ENCODE measurements around the gene MAN1A2.

The MAN1A2 gene

GRCh38 chr1:117534995-117535467 is 167.8 kb downstream of the MAN1A2 start:
- Histone ChIP-seq H3K4me1 (ENCODE audit: control insufficient read depth, insufficient read depth, low read length) (peaks cover 3% of the 10 kb centered on the region), H3K4me3 (ENCODE audit: low read length in 2 of 2) (peak overlapping the region in 1 of 2 donors; percentile 47), H3K27me3 (ENCODE audit: control insufficient read depth in 1 of 2, insufficient read depth in 2 of 2, low read length in 2 of 2) (peaks cover 0 to 4% of the 10 kb centered on the region in 2 donors), H3K36me3 (ENCODE audit: control insufficient read depth in 2 of 2, insufficient read depth in 2 of 2, low read length in 2 of 2) (no peaks in the 10 kb centered on the region), H3K27ac (ENCODE audit: low read length) (no peak overlapping the region), H3K9ac (ENCODE audit: low read length in 2 of 2) (no peak overlapping the region), H3K9me3 (ENCODE audit: control insufficient read depth in 2 of 2, low read length in 2 of 2) (no peaks in the 10 kb centered on the region)

DNA sequence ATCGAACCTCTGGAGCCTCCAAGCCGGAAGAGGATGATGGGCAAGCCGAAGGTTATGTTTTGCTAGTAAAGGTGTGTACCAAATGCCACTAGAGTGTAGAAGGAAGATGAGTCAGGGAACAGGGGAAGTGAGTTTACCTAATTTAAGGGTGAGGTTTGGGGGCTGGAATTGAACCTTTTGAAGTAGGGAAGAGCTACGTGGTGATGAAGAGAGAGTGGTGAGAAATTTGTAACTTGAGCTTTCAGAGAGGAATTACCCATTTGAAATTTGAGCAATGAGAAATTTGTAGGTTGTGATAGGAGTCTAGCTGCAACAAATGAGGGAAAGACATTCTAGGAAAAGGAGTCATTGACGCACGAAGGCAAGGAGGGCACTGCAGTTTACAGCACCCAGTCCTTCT is 168.6 kb downstream of the MAN1A2 start:
- Histone ChIP-seq H3K9me3 (ENCODE audit: control insufficient read depth in 2 of 2, low read length in 2 of 2) (no peaks in the 10 kb centered on the region), H3K4me1 (ENCODE audit: control insufficient read depth, insufficient read depth, low read length) (peaks cover 3% of the 10 kb centered on the region), H3K4me3 (ENCODE audit: low read length in 2 of 2) (no peak overlapping the region), H3K36me3 (ENCODE audit: control insufficient read depth in 2 of 2, insufficient read depth in 2 of 2, low read length in 2 of 2) (no peaks in the 10 kb centered on the region), H3K9ac (ENCODE audit: low read length in 2 of 2) (no peak overlapping the region), H3K27ac (ENCODE audit: low read length) (no peak overlapping the region), H3K27me3 (ENCODE audit: control insufficient read depth in 1 of 2, insufficient read depth in 2 of 2, low read length in 2 of 2) (peaks cover 0 to 4% of the 10 kb centered on the region in 2 donors)

DNA sequence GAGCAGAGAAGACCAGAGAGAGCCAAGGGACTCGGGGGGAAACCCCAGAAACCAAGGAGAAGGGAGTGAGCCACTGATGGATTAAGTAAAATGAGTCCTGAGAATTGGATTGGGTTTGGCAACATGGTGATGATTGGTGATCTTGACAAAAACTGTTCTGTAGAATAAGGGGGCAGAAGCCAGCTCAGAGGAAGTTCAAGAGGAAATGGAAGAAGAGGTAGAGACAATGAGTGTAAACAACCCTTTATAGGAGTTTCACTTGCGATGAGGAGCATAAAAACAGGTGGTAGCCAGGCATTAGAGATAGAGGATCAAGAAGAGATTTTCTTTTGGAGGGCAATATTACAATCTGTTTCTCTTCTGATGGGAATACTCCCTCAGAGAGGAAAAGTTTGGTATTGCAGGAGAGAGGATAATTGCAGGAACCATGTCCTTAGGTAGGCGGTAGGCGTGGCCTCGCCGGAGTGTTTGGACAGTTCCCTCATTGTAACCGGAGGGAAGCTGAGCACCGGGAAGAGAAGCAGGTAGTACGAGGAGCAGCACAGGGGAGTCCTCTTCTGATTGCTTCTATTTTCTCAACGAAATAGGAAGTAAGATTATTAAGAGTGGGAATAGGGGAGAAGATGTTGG is 170.2 kb downstream of the MAN1A2 start:
- no peak overlapping the region for H3K9ac ChIP-seq (ENCODE audit: low read length in 2 of 2)
- H3K9me3 ChIP-seq (ENCODE audit: control insufficient read depth in 2 of 2, low read length in 2 of 2), result no peaks in the 10 kb centered on the region
- peaks cover 5% of the 10 kb centered on the region for H3K4me1 ChIP-seq (ENCODE audit: control insufficient read depth, insufficient read depth, low read length)
- H3K27me3 ChIP-seq (ENCODE audit: control insufficient read depth in 1 of 2, insufficient read depth in 2 of 2, low read length in 2 of 2), result peaks cover 0 to 4% of the 10 kb centered on the region in 2 donors
- H3K36me3 ChIP-seq (ENCODE audit: control insufficient read depth in 2 of 2, insufficient read depth in 2 of 2, low read length in 2 of 2), result no peaks in the 10 kb centered on the region
- H3K27ac ChIP-seq (ENCODE audit: low read length), result no peak overlapping the region
- no peak overlapping the region for H3K4me3 ChIP-seq (ENCODE audit: low read length in 2 of 2)

- Histone ChIP-seq H3K4me3 (ENCODE audit: low read length in 2 of 2) (no peak overlapping the region), H3K27me3 (ENCODE audit: control insufficient read depth in 1 of 2, insufficient read depth in 2 of 2, low read length in 2 of 2) (peaks cover 0 to 4% of the 10 kb centered on the region in 2 donors), H3K9ac (ENCODE audit: low read length in 2 of 2) (no peak overlapping the region), H3K9me3 (ENCODE audit: control insufficient read depth in 2 of 2, low read length in 2 of 2) (no peaks in the 10 kb centered on the region), H3K36me3 (ENCODE audit: control insufficient read depth in 2 of 2, insufficient read depth in 2 of 2, low read length in 2 of 2) (no peaks in the 10 kb centered on the region), H3K27ac (ENCODE audit: low read length) (no peak overlapping the region), H3K4me1 (ENCODE audit: control insufficient read depth, insufficient read depth, low read length) (peaks cover 2% of the 10 kb centered on the region)
These were observed 173.3 kb downstream of the MAN1A2 start for GRCh38 chr1:117540532-117540931.

DNA sequence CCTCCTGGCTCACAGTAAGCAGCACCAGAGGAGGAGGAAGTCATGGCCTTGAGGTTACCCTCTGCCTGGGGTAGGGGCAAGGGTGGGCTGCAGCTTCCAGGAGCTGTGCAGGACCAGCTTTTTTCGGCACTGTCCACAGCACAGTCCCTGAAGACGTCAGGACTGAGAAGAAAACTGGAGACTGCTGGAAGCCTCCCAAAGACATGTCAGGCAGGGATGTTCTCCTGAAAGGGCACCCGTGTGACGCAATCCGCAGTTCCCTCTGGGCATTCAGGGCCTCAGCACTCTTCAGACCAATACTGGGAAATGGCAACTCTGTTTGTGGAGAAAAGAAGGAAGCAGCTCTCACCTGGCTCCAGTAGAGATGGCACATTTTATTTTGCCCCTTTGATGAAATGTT is 173.8 kb downstream of the MAN1A2 start:
- Histone ChIP-seq H3K9ac (ENCODE audit: low read length in 2 of 2) (no peak overlapping the region), H3K27ac (ENCODE audit: low read length) (no peak overlapping the region), H3K4me1 (ENCODE audit: control insufficient read depth, insufficient read depth, low read length) (peaks cover 2% of the 10 kb centered on the region), H3K4me3 (ENCODE audit: low read length in 2 of 2) (no peak overlapping the region), H3K27me3 (ENCODE audit: control insufficient read depth in 1 of 2, insufficient read depth in 2 of 2, low read length in 2 of 2) (peaks cover 0 to 4% of the 10 kb centered on the region in 2 donors), H3K9me3 (ENCODE audit: control insufficient read depth in 2 of 2, low read length in 2 of 2) (no peaks in the 10 kb centered on the region), H3K36me3 (ENCODE audit: control insufficient read depth in 2 of 2, insufficient read depth in 2 of 2, low read length in 2 of 2) (no peaks in the 10 kb centered on the region)

GRCh38 chr1:117541585-117541984 is 174.3 kb downstream of the MAN1A2 start:
- Histone ChIP-seq H3K27me3 (ENCODE audit: control insufficient read depth in 1 of 2, insufficient read depth in 2 of 2, low read length in 2 of 2) (peaks cover 0 to 4% of the 10 kb centered on the region in 2 donors), H3K9ac (ENCODE audit: low read length in 2 of 2) (no peak overlapping the region), H3K27ac (ENCODE audit: low read length) (no peak overlapping the region), H3K4me1 (ENCODE audit: control insufficient read depth, insufficient read depth, low read length) (peaks cover 2% of the 10 kb centered on the region), H3K36me3 (ENCODE audit: control insufficient read depth in 2 of 2, insufficient read depth in 2 of 2, low read length in 2 of 2) (no peaks in the 10 kb centered on the region), H3K9me3 (ENCODE audit: control insufficient read depth in 2 of 2, low read length in 2 of 2) (no peaks in the 10 kb centered on the region), H3K4me3 (ENCODE audit: low read length in 2 of 2) (no peak overlapping the region)

DNA sequence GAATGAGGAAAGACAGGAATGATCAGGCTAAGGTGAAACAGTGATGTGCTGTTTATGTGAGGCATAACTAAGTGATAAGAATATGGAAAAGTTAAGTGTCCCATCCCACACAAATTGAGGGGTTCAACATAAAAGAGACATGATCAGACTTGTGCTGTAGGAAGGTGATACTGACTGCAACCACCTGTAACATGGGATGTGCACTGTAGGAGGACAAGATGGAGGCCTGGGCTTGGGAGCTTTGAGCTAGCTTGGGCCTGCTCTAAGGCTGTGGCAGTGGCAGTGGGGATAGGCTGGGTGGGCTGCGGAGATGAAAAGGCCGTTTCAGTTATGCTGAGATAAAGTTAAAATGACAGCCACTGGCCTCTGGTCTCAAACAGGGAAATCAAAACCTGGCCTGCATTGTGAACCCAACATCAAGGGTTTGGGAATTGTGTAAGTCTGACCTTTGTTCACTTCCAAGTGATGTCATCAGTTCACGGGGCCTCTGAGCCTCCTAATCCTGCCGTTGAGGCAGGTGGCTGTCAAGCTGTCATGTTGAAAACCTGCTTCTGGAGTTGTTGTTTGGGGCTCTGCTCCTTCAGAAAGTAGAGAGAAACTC is 177.4 kb downstream of the MAN1A2 start:
- no peak overlapping the region for H3K9ac ChIP-seq (ENCODE audit: low read length in 2 of 2)
- H3K9me3 ChIP-seq (ENCODE audit: control insufficient read depth in 2 of 2, low read length in 2 of 2), result no peaks in the 10 kb centered on the region
- H3K27ac ChIP-seq (ENCODE audit: low read length), result no peak overlapping the region
- H3K4me1 ChIP-seq (ENCODE audit: control insufficient read depth, insufficient read depth, low read length), result peaks cover 2% of the 10 kb centered on the region
- no peaks in the 10 kb centered on the region for H3K27me3 ChIP-seq (ENCODE audit: control insufficient read depth in 1 of 2, insufficient read depth in 2 of 2, low read length in 2 of 2)
- H3K4me3 ChIP-seq (ENCODE audit: low read length in 2 of 2), result no peak overlapping the region
- H3K36me3 ChIP-seq (ENCODE audit: control insufficient read depth in 2 of 2, insufficient read depth in 2 of 2, low read length in 2 of 2), result no peaks in the 10 kb centered on the region

DNA sequence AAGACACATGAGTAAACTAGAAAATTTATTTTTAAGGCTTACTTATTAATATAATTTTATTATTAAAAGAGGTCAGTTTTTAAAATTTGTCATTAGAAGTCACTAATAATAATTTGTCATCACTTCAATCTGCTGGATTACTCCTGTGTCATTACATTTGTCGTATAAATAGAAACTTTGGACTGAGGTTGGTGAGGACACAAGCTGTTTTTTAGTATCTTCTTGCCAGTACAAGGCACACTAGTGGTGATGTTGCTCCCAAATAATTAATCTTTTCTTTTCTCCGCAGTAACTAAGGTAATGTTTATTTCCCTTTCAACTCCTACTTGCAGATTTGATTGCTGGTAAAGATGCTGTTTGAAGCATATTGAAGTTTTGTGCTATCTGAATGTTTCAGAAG is 179.2 kb downstream of the MAN1A2 start:
- H3K4me1 ChIP-seq (ENCODE audit: control insufficient read depth, insufficient read depth, low read length), result peaks cover under 1% of the 10 kb centered on the region
- no peaks in the 10 kb centered on the region for H3K9me3 ChIP-seq (ENCODE audit: control insufficient read depth in 2 of 2, low read length in 2 of 2)
- H3K36me3 ChIP-seq (ENCODE audit: control insufficient read depth in 2 of 2, insufficient read depth in 2 of 2, low read length in 2 of 2), result no peaks in the 10 kb centered on the region
- no peaks in the 10 kb centered on the region for H3K27me3 ChIP-seq (ENCODE audit: control insufficient read depth in 1 of 2, insufficient read depth in 2 of 2, low read length in 2 of 2)
- no peak overlapping the region for H3K27ac ChIP-seq (ENCODE audit: low read length)
- no peak overlapping the region for H3K9ac ChIP-seq (ENCODE audit: low read length in 2 of 2)
- H3K4me3 ChIP-seq (ENCODE audit: low read length in 2 of 2), result no peak overlapping the region

- Histone ChIP-seq H3K4me1 (ENCODE audit: control insufficient read depth, insufficient read depth, low read length) (no peaks in the 10 kb centered on the region), H3K36me3 (ENCODE audit: control insufficient read depth in 2 of 2, insufficient read depth in 2 of 2, low read length in 2 of 2) (no peaks in the 10 kb centered on the region), H3K27me3 (ENCODE audit: control insufficient read depth in 1 of 2, insufficient read depth in 2 of 2, low read length in 2 of 2) (no peaks in the 10 kb centered on the region), H3K9me3 (ENCODE audit: control insufficient read depth in 2 of 2, low read length in 2 of 2) (no peaks in the 10 kb centered on the region), H3K4me3 (ENCODE audit: low read length in 2 of 2) (no peak overlapping the region), H3K9ac (ENCODE audit: low read length in 2 of 2) (no peak overlapping the region), H3K27ac (ENCODE audit: low read length) (no peak overlapping the region)
These were observed 186.2 kb downstream of the MAN1A2 start for GRCh38 chr1:117553471-117553870.

- H3K36me3 ChIP-seq (ENCODE audit: control insufficient read depth in 2 of 2, insufficient read depth in 2 of 2, low read length in 2 of 2), result no peaks in the 10 kb centered on the region
- H3K27ac ChIP-seq (ENCODE audit: low read length), result no peak overlapping the region
- H3K9me3 ChIP-seq (ENCODE audit: control insufficient read depth in 2 of 2, low read length in 2 of 2), result no peaks in the 10 kb centered on the region
- no peaks in the 10 kb centered on the region for H3K4me1 ChIP-seq (ENCODE audit: control insufficient read depth, insufficient read depth, low read length)
- H3K4me3 ChIP-seq (ENCODE audit: low read length in 2 of 2), result no peak overlapping the region
- no peaks in the 10 kb centered on the region for H3K27me3 ChIP-seq (ENCODE audit: control insufficient read depth in 1 of 2, insufficient read depth in 2 of 2, low read length in 2 of 2)
- no peak overlapping the region for H3K9ac ChIP-seq (ENCODE audit: low read length in 2 of 2)
These were observed 188.6 kb downstream of the MAN1A2 start for GRCh38 chr1:117555806-117556205.

GRCh38 chr1:117556341-117556740 is 189.1 kb downstream of the MAN1A2 start:
- H3K36me3 ChIP-seq (ENCODE audit: control insufficient read depth in 2 of 2, insufficient read depth in 2 of 2, low read length in 2 of 2), result no peaks in the 10 kb centered on the region
- H3K9me3 ChIP-seq (ENCODE audit: control insufficient read depth in 2 of 2, low read length in 2 of 2), result no peaks in the 10 kb centered on the region
- H3K9ac ChIP-seq (ENCODE audit: low read length in 2 of 2), result no peak overlapping the region
- no peaks in the 10 kb centered on the region for H3K4me1 ChIP-seq (ENCODE audit: control insufficient read depth, insufficient read depth, low read length)
- no peak overlapping the region for H3K4me3 ChIP-seq (ENCODE audit: low read length in 2 of 2)
- no peak overlapping the region for H3K27ac ChIP-seq (ENCODE audit: low read length)
- H3K27me3 ChIP-seq (ENCODE audit: control insufficient read depth in 1 of 2, insufficient read depth in 2 of 2, low read length in 2 of 2), result no peaks in the 10 kb centered on the region
